Activated T-cell treated with anti-CD3 and anti-CD28 coated beads, Interleukin-2, amount 50 U/mL, for 72 hours (primary cell): Measurements from ENCODE around the gene NLRP1. TPM values are rescaled to one million over a fixed set of nuclear protein-coding genes. Genes with fewer than 3 reads are reported as not detected.

Experiments
- ATAC-seq, 2 donors: fragments of 150-1000 bp; cut with Tn5 transposase; replicated peaks in 1 of 2; 2 replicates each; pipeline ENCODE4 v1.10.0; 2021; ENCODE audit warnings: moderate library complexity in 2 of 2, mild to moderate bottlenecking in 1 of 2
- DNase-seq, 2 donors: peaks; one replicate each; pipeline ENCODE4 v3.0.0; 2021 to 2022; ENCODE audit warnings: mixed read lengths in 1 of 2
- H3K27ac Mint-ChIP-seq: one replicate; pipeline ENCODE4 v1.8.0; 2022; ENCODE audit warnings: mild to moderate bottlenecking, moderate library complexity, mixed read lengths
- H3K27me3 Mint-ChIP-seq: one replicate; pipeline ENCODE4 v1.8.0; 2022; ENCODE audit warnings: low read depth, mixed read lengths
- H3K36me3 Mint-ChIP-seq, 2 donors: one replicate each; pipeline ENCODE4 v1.8.0; 2022; ENCODE audit warnings: mixed read lengths in 2 of 2, mild to moderate bottlenecking in 1 of 2; ENCODE audit not compliant: insufficient read depth in 2 of 2
- H3K4me1 Mint-ChIP-seq: one replicate; pipeline ENCODE4 v1.8.0; 2022; ENCODE audit warnings: low read depth, mixed read lengths
- H3K4me3 Mint-ChIP-seq, 2 donors: one replicate each; pipeline ENCODE4 v1.8.0; 2022; ENCODE audit warnings: mild to moderate bottlenecking in 2 of 2, mixed read lengths in 2 of 2, moderate library complexity in 2 of 2
- H3K9me3 Mint-ChIP-seq, 2 donors: one replicate each; pipeline ENCODE4 v1.8.0; 2022; ENCODE audit warnings: mixed read lengths in 2 of 2
- total RNA-seq, 2 donors: library from RNA; stranded (reverse); gene quantifications; one replicate each; pipeline ENCODE4 v1.2.3, GENCODE V29; 2022

Gene NLRP1
- total RNA-seq, 2 donors from 2014 or later, result 79.0 to 83.9 TPM

DNA sequence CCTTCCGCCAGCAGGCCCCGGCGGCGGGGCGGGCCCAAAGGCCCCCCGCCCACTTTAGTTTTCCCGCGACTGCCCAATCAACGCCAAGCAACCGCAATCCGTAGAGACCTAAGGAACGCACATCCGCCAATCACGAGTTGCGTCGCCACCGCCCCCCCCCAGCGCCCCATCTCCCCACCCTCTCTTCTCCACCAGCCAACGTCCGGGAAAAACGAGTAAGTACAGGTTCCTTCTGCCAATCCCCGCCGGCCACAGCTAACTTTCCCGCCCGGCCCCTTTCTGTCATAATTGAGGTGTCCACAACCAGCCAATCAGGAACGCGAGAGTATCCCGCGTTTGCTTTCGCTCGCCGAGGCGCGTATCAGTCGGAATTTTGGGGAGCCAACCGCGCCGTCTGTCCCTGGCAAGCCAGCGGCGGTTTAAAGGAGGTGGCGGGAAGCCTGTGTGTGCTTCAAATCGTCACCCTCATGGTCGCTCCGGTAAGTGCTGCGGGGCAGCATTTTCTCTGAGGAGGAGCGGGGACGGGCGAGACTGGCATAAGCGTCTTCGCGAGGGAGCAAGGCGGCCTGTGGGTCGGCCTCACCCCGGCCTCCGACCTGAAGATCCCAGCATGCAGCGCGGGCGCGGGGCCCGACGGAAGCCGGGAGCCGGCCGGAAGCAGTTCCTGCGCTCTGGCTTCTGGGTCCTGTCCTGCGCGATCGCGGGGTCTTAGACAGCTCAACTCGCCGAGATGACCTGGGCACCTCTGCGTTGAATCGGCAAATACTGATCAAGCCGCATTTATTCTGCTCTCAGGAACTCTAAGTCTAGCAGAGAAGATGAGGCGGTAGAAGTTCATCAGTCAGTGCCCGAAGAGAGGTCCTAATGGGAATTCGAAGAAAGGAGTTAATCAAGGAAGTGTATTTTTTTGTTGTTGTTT lies 97.8 kb downstream of the NLRP1 start, which contains the start of gene MIS12:
Gene MIS12, plus strand, starts transcription at position 361 of the 919 bp plus-strand sequence. CDS start 2,297 bp downstream, outside the sequence.
- Mint-ChIP-seq H3K4me3 (peak within 1 kb of the TSS; percentile 90 to 99), H3K27ac (peak within 1 kb of the TSS; percentile 97), H3K27me3 (no peaks in the 10 kb centered on the region), H3K36me3 (peaks cover 14 to 43% of the 10 kb centered on the region in 2 donors), H3K4me1 (peaks cover 68% of the 10 kb centered on the region), H3K9me3 (no peaks in the 10 kb centered on the region)
- ATAC-seq, result peak; percentile 92 to 95
- peak; percentile 94 to 98 for DNase-seq

DNA sequence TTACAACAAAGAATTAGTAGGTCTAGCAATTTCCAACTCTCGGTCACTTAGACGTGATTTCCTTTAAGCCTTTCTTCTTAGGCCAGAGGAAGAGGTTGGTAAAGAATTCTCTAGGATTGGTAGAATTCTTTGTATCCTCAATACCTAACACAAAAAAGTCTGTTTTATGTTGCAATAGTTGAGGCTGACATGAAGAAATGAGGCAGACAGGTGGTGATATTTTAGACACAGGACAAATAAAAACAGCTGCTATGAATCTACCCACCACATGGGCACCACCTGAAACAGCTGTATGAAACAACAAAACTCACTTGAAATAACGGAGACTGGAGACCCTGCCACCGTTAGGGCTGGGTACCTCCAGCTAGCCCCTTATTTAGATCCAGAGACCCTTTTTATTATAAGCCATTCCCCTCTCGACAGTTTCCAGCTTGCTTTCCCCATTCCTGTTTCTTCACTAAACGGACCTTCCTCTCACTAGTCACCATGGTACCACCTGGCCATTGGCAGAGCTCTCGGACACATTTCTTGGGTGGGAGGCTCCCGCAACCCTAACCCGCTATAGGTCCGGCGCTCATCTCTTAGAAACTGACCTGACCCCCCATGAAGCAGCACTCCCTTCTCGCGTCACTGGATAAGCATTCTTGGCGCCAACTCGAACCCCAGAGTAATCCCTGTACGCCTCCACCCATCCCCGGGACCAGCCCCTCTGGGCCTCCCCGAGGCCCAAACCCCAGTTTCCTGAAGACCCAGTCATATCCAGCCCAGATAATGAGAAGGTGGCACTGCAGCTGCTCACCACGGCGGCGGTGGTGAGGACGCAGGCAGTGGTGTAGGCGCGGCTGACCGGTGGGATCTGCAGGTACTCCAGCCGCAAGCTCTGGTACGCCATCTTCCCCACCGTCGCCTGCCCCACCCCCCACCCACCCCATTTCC lies 98.8 kb downstream of the NLRP1 start, which contains the start of gene DERL2:
Gene DERL2, minus strand, starts transcription at position 909 of the 936 bp plus-strand sequence. Its CDS starts 17 bp downstream, at position 892.
- H3K4me3 Mint-ChIP-seq, result peak within 1 kb of the TSS; percentile 90 to 99
- H3K4me1 Mint-ChIP-seq, result peaks cover 68% of the 10 kb centered on the region
- peak within 1 kb of the TSS; percentile 97 for H3K27ac Mint-ChIP-seq
- ATAC-seq (peak in 1 of 2 donors; percentile 27), DNase-seq (no peak)
- no peaks in the 10 kb centered on the region for H3K9me3 Mint-ChIP-seq
- peaks cover 14 to 42% of the 10 kb centered on the region in 2 donors for H3K36me3 Mint-ChIP-seq
- no peaks in the 10 kb centered on the region for H3K27me3 Mint-ChIP-seq

DNA sequence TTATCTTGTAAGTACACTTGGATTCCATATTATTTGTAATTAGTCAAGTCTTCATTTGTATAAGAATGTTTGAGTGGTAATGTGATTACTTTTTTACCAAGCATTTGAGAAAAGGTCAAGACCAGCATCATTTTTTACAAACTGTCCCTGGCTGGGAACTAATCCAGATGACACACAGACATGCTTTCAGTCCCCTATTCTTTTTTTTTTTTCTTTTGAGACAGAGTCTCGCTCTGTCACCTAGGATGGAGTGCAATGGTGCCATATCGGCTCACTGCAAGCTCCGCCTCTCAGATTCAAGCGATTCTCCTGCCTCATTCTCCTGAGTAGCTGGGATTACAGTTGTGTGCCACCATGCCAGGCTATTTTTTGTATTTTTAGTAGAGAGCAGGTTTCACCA lies 102.9 kb downstream of the NLRP1 start:
- peaks cover 39% of the 10 kb centered on the region for H3K4me1 Mint-ChIP-seq
- H3K27me3 Mint-ChIP-seq, result no peaks in the 10 kb centered on the region
- H3K4me3 Mint-ChIP-seq, result no peak overlapping the region
- DNase-seq (no peak), ATAC-seq (no peak)
- no peaks in the 10 kb centered on the region for H3K9me3 Mint-ChIP-seq
- peaks cover 7 to 38% of the 10 kb centered on the region in 2 donors for H3K36me3 Mint-ChIP-seq
- no peak overlapping the region for H3K27ac Mint-ChIP-seq

DNA sequence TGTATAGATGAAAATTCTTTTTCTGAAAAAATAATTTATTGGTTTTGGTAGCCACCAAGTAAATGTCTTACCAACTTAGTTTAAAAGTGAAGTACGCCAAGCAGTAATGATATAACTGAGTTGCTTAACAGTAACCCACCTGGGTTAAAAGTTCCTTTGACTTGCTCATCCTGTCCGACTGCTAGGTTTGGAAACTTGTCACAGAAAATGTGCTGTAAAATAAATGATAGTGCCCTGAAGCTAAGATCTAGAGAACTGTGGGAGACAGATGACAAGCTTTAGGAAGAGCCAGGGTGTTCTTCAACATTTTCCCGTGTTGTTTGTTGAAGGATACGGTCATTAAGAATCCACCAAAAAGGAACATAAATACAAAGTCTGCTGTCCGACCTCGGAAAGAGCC lies 103.3 kb downstream of the NLRP1 start:
- peaks cover 39% of the 10 kb centered on the region for H3K4me1 Mint-ChIP-seq
- peaks cover 7 to 39% of the 10 kb centered on the region in 2 donors for H3K36me3 Mint-ChIP-seq
- H3K27me3 Mint-ChIP-seq, result no peaks in the 10 kb centered on the region
- ATAC-seq (no peak), DNase-seq (no peak)
- H3K4me3 Mint-ChIP-seq, result no peak overlapping the region
- H3K27ac Mint-ChIP-seq, result no peak overlapping the region
- H3K9me3 Mint-ChIP-seq, result no peaks in the 10 kb centered on the region

DNA sequence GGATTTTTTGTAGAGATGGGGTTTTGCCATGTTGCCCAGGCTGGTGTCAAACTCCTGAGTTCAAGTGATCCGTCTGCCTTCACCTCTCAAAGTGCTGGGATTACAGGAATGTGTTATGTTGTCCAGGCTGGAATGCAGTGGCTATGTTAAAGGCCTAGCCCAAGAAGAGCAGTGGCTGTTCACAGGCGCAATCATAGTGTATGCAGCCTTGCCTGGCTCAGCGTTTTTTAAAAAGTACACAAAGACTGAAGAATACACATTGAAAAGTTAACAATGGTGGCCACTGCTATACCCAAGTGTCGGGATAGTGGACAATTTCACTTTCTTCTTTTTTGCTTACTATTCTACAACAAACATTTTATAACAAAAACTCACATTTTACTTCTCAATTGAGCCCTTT lies 105.3 kb downstream of the NLRP1 start:
- Mint-ChIP-seq H3K9me3 (no peaks in the 10 kb centered on the region), H3K27me3 (no peaks in the 10 kb centered on the region), H3K36me3 (peaks cover 4 to 34% of the 10 kb centered on the region in 2 donors), H3K4me3 (no peak overlapping the region), H3K4me1 (peaks cover 21% of the 10 kb centered on the region), H3K27ac (no peak overlapping the region)
- ATAC-seq, result no peak
- DNase-seq, result no peak

DNA sequence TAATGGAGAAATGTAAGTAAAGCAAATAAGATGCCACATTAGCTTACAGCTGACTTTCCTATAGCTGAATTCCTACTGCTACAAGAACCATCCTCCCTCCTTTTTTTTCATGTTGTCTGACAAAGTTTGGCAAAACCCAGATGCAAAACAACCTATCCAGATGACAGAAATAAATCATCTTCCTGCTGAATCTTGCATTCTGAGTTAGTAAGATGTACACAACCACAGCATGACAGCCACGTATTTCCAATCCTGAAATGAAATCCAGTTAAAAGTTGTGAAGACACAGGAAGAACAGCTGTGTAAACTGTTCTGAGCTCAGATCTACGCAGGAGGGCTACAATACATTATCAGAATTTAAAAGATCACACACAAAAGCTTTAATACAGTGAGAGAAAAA lies 110.4 kb downstream of the NLRP1 start:
- Mint-ChIP-seq H3K9me3 (no peaks in the 10 kb centered on the region), H3K4me1 (peaks cover 11% of the 10 kb centered on the region), H3K27me3 (no peaks in the 10 kb centered on the region), H3K27ac (peak overlapping the region; percentile 44), H3K4me3 (no peak overlapping the region), H3K36me3 (peaks cover 2 to 25% of the 10 kb centered on the region in 2 donors)
- ATAC-seq (no peak), DNase-seq (no peak)

DNA sequence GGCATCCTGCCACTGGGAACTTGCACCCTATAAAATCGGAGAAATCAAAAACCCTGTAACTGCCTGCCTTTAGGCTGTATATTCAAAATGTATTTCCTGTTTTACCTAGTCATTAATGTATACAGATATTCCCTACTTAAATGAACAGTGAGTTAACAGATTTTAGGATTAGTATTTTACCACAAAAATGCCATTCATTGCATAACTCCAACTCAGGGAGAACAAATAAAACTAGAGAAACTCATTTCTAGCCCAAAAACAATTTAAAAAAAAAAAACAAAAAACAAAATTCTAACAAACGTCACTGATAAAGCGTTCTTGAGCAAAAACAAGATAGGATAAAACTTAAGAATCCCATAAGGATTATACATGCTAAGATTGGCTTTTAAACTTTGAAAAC lies 111.8 kb downstream of the NLRP1 start:
- Mint-ChIP-seq H3K4me1 (peaks cover 18% of the 10 kb centered on the region), H3K27me3 (no peaks in the 10 kb centered on the region), H3K36me3 (peaks cover 3 to 17% of the 10 kb centered on the region in 2 donors), H3K4me3 (no peak overlapping the region), H3K27ac (peak overlapping the region; percentile 29), H3K9me3 (no peaks in the 10 kb centered on the region)
- no peak for DNase-seq
- ATAC-seq, result no peak

DNA sequence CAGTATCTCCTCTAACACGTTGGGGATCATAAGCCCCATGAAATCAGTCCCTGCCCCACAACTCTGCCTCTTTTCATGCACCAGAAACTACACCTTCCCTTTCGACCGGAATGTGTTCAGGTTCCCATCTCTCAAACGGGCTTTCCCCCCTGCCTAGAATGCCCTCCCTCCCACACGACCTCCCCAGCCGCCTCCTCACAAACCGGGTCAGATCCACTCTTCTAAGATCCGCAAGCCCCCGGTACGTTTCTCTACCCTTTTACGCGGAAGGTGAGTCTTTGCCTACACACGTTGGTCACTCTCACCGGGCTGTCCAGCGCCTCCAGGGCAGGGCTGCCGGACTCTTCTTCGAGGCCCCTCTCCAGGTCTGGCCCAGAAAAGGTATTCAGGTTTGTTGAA lies 116.2 kb downstream of the NLRP1 start:
- H3K27me3 Mint-ChIP-seq, result no peaks in the 10 kb centered on the region
- H3K27ac Mint-ChIP-seq, result peak overlapping the region; percentile 60
- no peaks in the 10 kb centered on the region for H3K9me3 Mint-ChIP-seq

DNA sequence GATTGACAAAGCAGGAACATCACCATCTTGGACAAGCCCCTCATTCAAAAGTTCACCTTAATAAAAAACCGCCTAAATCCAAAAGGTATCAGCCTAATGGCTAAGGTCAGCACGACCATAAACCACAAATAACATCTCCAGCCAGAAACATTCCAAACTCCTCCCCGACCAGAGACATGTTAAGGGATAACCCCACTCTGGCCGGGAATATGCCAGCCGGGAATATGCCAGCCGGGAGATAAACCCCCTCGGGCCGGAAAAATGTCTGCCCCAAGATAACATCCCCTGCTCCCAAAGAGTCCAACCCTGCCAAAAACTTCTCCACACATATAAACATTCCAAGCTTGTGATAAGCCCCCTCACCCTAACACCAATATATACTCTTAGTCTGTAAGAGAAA lies 116.9 kb downstream of the NLRP1 start:
- ATAC-seq (no peak), DNase-seq (no peak)
- H3K9me3 Mint-ChIP-seq, result no peaks in the 10 kb centered on the region
- peaks cover 47% of the 10 kb centered on the region for H3K4me1 Mint-ChIP-seq
- peak overlapping the region; percentile 83 to 88 for H3K4me3 Mint-ChIP-seq
- H3K27me3 Mint-ChIP-seq, result no peaks in the 10 kb centered on the region
- H3K27ac Mint-ChIP-seq, result peak overlapping the region; percentile 60
- H3K36me3 Mint-ChIP-seq, result peaks cover 3 to 8% of the 10 kb centered on the region in 2 donors

More for the DNA sequence above, 116.2 kb downstream of the NLRP1 start:
- Mint-ChIP-seq H3K4me1 (peaks cover 47% of the 10 kb centered on the region), H3K4me3 (peak overlapping the region; percentile 83 to 88), H3K36me3 (peaks cover 3 to 7% of the 10 kb centered on the region in 2 donors)
- ATAC-seq (peak; percentile 21 to 24), DNase-seq (peak in 1 of 2 donors; percentile 14)

DNA sequence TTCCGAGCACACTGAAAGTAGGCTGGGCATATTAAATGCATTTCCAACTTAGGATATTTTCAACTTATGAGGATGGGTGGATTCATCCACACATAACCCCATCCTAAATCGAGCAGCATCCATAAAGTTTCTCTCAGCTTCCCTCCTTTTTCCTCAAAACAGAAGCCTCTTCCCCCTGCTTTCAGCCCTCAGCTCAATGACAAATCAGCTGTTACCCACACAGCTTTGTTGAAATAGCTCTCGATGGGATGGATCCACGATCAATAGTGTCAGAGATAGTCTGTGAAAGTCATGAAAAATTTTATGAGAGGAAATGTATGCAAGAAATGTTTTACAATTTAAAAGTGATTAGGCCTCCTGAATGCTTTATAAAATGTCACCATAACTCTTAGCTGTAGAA lies 118.0 kb downstream of the NLRP1 start:
- Mint-ChIP-seq H3K4me3 (peak overlapping the region; percentile 83 to 88), H3K4me1 (peaks cover 47% of the 10 kb centered on the region), H3K9me3 (no peaks in the 10 kb centered on the region), H3K27ac (peak overlapping the region; percentile 27), H3K36me3 (peaks cover 3 to 7% of the 10 kb centered on the region in 2 donors), H3K27me3 (no peaks in the 10 kb centered on the region)
- no peak for DNase-seq
- ATAC-seq, result no peak

DNA sequence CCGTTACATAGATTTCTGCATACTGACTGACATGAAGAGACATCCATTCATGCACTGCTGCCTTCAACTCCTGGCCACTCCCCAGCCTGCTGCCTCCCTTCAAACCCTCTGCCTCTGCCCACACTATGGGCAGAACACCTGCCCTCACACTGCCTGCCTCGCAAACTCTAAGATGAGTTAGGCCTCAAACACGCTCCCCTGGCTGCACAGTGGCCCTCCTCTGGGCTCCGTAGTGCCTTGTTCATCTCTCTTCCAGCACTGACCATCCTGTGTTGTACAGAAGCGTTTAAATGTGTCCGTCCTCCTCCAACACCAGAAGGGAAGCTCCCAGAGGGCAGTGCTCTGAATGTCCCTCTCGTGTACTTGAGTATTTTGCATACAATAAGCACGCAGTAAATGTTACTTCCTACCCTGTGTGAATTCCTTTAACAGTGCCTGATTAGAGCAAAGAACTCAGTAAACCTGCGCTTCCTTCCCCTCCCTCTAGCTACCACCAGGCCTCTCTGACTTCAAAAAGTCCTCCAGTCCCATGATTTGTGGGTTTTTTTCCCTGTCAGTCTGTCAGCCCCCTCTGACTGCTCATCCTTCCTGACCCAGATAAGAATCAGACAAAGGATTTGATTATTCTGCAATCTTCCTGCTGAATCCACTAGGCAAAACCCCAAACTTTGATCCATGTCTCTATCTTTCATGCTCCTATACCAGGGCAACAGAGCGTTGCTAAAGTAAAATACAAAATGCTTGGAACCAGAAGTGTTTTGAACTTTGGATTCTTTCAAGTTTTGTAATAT lies 119.4 kb downstream of the NLRP1 start:
- Mint-ChIP-seq H3K27me3 (no peaks in the 10 kb centered on the region), H3K9me3 (no peaks in the 10 kb centered on the region), H3K4me3 (no peak overlapping the region), H3K27ac (peak overlapping the region; percentile 2), H3K36me3 (peaks cover 5 to 15% of the 10 kb centered on the region in 2 donors), H3K4me1 (peaks cover 43% of the 10 kb centered on the region)
- ATAC-seq (no peak), DNase-seq (no peak)
